ENCODE results near the gene VLDLR.

The VLDLR gene

GRCh38 chr9:2610985-2611384 lies 10.6 kb upstream of the VLDLR start:
- no peak for DNase-seq
- TF ChIP-seq GATA1 (IDR thresholded peaks at IDR 0.05; ENCODE audit: low read depth, low read length) (no peak), POLR2A (IDR thresholded peaks at IDR 0.05; ENCODE audit: low read length) (no peak)

DNA sequence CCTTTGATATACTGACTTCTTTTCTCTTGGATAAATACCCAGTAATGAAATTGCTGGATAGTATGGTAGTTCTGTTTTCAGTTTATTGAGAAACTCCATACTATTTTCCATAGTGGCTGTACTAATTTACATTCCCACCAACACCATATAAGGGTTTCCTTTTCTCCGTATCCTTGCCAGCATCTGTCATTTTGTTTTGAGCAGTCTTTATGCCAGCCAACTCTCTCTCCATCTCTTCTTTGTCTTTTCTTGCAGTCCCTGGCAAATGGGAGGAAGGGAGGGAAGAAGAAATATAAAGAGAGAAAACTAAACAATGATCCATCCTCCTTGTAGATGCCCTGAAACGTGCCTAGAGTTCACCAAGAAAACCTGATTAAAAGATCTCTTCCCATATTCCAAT lies 9.6 kb upstream of the VLDLR start:
- DNase-seq: no peak
- TF ChIP-seq POLR2A (IDR thresholded peaks at IDR 0.05; ENCODE audit: low read length) (no peak), GATA1 (IDR thresholded peaks at IDR 0.05; ENCODE audit: low read depth, low read length) (no peak)

DNA sequence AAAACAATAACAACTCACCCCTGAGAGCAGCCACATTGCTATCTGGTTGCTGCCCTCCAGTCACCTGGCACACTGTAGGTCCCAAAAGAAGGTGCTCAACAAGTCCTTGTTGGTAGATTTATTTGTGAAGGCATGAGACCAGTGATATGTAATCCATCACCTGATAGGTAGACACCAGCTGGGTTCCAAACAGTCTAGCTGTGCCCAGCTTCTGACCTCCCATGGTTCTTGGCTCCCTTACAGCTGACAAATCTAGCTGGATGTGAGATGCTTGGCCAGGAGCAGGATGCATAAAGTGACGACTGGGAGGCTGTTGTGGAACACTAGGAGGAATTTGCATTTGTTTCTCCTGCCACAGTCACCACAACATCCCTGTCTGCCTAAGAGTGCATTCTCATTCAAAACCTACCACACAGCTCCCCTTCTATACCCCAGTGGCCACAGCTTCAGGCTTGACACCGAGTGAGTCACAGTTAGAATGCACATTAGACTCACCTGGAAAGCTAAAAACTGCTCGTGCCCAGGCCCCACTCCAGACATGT lies 7.8 kb upstream of the VLDLR start:
- TF ChIP-seq GATA1 (IDR thresholded peaks at IDR 0.05; ENCODE audit: low read depth, low read length): no peak
- no peak for TF ChIP-seq POLR2A (IDR thresholded peaks at IDR 0.05; ENCODE audit: low read length)
- no peak for DNase-seq

GRCh38 chr9:2615497-2615896 lies 6.1 kb upstream of the VLDLR start:
- TF ChIP-seq GATA1 (IDR thresholded peaks at IDR 0.05; ENCODE audit: low read depth, low read length): no peak
- TF ChIP-seq POLR2A (IDR thresholded peaks at IDR 0.05; ENCODE audit: low read length): no peak
- DNase-seq: no peak

DNA sequence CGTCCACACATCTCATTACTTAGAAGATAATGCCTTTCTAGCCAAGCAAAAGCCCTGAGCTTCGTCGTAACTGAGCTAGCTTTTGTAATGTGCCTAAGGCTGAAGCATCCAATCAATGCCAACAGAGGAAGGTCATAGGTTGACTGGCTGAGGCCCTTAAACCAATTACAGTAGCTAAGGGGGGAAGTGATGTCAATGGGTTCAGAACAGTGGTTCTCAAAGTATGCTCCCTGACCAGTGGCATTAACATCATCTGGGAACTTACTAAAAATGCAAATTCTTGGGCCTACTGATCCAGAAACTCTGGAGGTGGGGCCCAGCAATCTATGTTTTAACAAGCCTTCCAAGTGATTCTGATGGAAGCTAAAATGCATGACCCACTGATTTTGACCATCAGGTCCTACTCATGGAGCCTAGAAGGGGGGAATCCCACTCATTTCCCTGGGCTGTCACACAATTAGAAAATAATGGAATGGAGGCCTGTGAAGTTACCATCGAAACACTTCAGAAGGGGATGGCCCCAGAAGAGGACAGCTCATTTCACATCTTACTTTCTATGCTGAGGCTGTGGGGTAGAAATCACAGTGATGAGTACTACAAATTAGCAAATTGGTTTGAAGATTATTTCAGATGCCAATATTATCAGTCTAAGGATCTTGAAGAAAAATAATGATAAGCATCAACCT lies 4.8 kb upstream of the VLDLR start:
- TF ChIP-seq GATA1 (IDR thresholded peaks at IDR 0.05; ENCODE audit: low read depth, low read length): no peak
- TF ChIP-seq POLR2A (IDR thresholded peaks at IDR 0.05; ENCODE audit: low read length): no peak
- DNase-seq: no peak

GRCh38 chr9:2618289-2618688 lies 3.3 kb upstream of the VLDLR start:
- TF ChIP-seq GATA1 (IDR thresholded peaks at IDR 0.05; ENCODE audit: low read depth, low read length): no peak
- TF ChIP-seq POLR2A (IDR thresholded peaks at IDR 0.05; ENCODE audit: low read length): no peak
- DNase-seq: no peak

GRCh38 chr9:2620919-2621721 lies 467 bp upstream of the VLDLR start:
- TF ChIP-seq POLR2A (IDR thresholded peaks at IDR 0.05; ENCODE audit: low read length): no peak
- TF ChIP-seq GATA1 (IDR thresholded peaks at IDR 0.05; ENCODE audit: low read depth, low read length): no peak
- peak; percentile 26 to 46 for DNase-seq

GRCh38 chr9:2622461-2623287 lies 1.1 kb downstream of the VLDLR start:
- TF ChIP-seq GATA1 (IDR thresholded peaks at IDR 0.05; ENCODE audit: low read depth, low read length) (no peak), POLR2A (IDR thresholded peaks at IDR 0.05; ENCODE audit: low read length) (no peak)
- no peak for DNase-seq

GRCh38 chr9:2623288-2624050 lies 1.9 kb downstream of the VLDLR start:
- TF ChIP-seq POLR2A (IDR thresholded peaks at IDR 0.05; ENCODE audit: low read length): no peak
- DNase-seq: peak in 1 of 2 experiments; percentile 10

- TF ChIP-seq POLR2A (IDR thresholded peaks at IDR 0.05; ENCODE audit: low read length): no peak
- no peak for TF ChIP-seq GATA1 (IDR thresholded peaks at IDR 0.05; ENCODE audit: low read depth, low read length)
- no peak for DNase-seq
Measured at GRCh38 chr9:2624051-2624682, 2.6 kb downstream of the VLDLR start.

- no peak for DNase-seq
- no peak for TF ChIP-seq GATA1 (IDR thresholded peaks at IDR 0.05; ENCODE audit: low read depth, low read length)
- TF ChIP-seq POLR2A (IDR thresholded peaks at IDR 0.05; ENCODE audit: low read length): no peak
Measured at GRCh38 chr9:2625427-2625826, 3.8 kb downstream of the VLDLR start.

GRCh38 chr9:2628919-2629318 lies 7.3 kb downstream of the VLDLR start:
- DNase-seq: no peak
- TF ChIP-seq GATA1 (IDR thresholded peaks at IDR 0.05; ENCODE audit: low read depth, low read length): no peak
- TF ChIP-seq POLR2A (IDR thresholded peaks at IDR 0.05; ENCODE audit: low read length): no peak

DNA sequence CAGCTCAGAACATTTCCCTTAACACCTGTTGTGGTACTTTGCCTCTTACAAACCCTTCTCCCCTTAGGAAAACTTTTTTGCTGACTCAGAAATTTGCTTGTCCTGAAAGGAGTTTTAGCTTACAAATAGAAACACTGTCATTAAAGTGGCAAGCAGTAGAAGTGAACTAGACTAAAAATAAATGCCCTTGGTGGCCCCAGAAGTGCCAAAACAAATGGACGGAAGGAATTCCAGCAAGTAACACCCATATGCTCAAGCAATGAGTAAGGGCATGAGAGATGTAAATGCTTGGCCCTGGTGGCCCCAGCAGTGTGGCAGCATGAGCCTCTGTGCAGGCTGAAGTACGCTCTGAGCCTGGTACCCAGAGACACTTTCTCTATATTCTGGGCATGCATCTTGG lies 8.6 kb downstream of the VLDLR start:
- TF ChIP-seq POLR2A (IDR thresholded peaks at IDR 0.05; ENCODE audit: low read length) (no peak), GATA1 (IDR thresholded peaks at IDR 0.05; ENCODE audit: low read depth, low read length) (no peak)
- DNase-seq: no peak

Measured in erythroblast (primary cell).